Transverse colon (tissue), 4 donors: Measurements from ENCODE around the gene DLG4.

Experiments used
- CTCF ChIP-seq, 5 experiments: fragments of 200-600 bp in 3 of 5; fragments of 450-650 bp in 2 of 5; sonication (generic) in 3 of 5; IDR thresholded peaks; 1 replicate in 2 of 5; 2 replicates in 3 of 5; pipeline ENCODE4 v1.5.1; 2016 to 2017; ENCODE audit warnings: antibody characterized with exemption in 5 of 5, inconsistent platforms in 3 of 5, mild to moderate bottlenecking in 2 of 5, moderate library complexity in 1 of 5
- POLR2A ChIP-seq: fragments of 450-650 bp; IDR thresholded peaks from one replicate; pipeline ENCODE4 v1.6.1; 2016; ENCODE audit warnings: antibody characterized with exemption, mild to moderate bottlenecking, moderate library complexity
- POLR2AphosphoS5 ChIP-seq, 3 donors: sonication (generic); formaldehyde crosslinking; IDR thresholded peaks; one replicate each; pipeline ENCODE4 v1.6.1; 2016; ENCODE audit warnings: antibody characterized with exemption in 3 of 3

- TF ChIP-seq CTCF (IDR thresholded peaks at IDR 0.05) = no peak
- no peak for TF ChIP-seq POLR2AphosphoS5 (IDR thresholded peaks at IDR 0.05)
- TF ChIP-seq POLR2A = no peak
These were observed 27.9 kb downstream of the DLG4 start for GRCh38 chr17:7191571-7192270.
